GM21447 (cell line): ENCODE measurements around the gene FAHD2B.
"Not testable (repeated sequence)": the region's sequence is repeated elsewhere in the genome, so short reads cannot be mapped to it uniquely, and the experiment has no call there.

ENCODE experiments used
- ATAC-seq: cut with Tn5 transposase; IDR thresholded peaks from one replicate; pipeline ENCODE4 v1.9.1; 2021; ENCODE audit not compliant: unreplicated experiment

Gene FAHD2B

GRCh38 chr2:97068722-97069121 lies 26.0 kb downstream of the FAHD2B start:
- not testable (repeated sequence) for ATAC-seq

DNA sequence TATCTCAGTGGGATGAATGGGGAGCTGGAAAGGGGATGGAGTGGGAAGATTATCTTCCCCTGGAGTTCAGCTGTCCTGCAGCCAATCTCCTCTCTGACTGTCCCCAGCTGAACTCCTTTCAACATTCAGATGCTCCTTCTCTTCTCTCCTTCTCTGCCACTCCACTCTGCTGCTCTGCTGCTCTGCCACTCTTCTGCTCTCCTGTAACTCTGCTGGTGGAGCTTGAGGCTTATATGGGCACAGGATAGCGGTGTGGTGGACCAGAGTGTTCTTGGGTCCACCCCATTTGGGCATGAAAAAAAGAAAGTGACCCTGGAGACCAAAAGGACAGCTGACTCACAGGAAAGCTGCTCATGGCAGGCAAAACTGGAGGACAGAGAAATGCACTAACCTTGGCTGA lies 26.6 kb downstream of the FAHD2B start:
- no peak for ATAC-seq

GRCh38 chr2:97067279-97068004 lies 27.2 kb downstream of the FAHD2B start:
- no peak for ATAC-seq

GRCh38 chr2:97066030-97066429 lies 28.7 kb downstream of the FAHD2B start:
- not testable (repeated sequence) for ATAC-seq

- ATAC-seq = not testable (repeated sequence)
Observed at GRCh38 chr2:97062020-97062419, 32.7 kb downstream of the FAHD2B start.

DNA sequence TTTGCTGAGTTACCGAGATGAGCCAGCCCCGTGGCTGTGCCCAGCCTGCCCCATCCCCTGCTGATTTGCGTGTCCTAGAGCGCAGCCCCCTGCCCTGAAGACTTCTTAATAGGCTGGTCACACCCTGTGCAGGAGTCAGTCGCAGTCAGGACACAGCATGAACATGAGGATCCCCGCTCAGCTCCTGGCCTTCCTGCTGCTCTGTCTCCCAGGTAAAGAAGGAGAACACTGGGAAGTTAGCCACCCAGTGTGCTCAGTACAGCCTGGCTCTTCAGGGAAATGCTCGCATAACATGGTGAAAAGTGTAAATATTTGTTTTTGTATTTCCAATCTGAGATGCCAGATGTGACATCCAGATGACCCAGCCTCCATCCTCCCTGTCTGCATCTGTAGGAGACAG lies 34.9 kb downstream of the FAHD2B start:
- not testable (repeated sequence) for ATAC-seq

DNA sequence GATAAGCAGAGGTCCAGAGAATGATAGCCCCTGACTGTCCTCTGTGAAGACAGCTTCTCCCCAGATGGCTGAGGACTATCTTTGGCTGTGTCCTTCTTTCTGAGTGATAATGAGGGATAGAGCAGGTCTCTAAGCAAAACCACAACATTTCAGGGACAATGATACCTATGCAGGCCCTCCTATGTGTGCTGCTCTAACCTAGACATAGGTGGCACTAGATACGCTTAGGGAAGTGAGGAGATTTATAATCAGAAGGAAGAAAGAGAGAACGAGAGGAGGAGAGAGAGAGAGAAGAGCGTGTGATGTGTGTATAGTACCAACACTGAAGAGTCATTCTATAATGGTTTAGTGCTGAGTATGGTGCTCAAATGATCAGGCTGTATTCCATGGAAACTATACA lies 38.5 kb downstream of the FAHD2B start:
- ATAC-seq = not testable (repeated sequence)

GRCh38 chr2:97050032-97050431 lies 44.6 kb downstream of the FAHD2B start:
- ATAC-seq = not testable (repeated sequence)

DNA sequence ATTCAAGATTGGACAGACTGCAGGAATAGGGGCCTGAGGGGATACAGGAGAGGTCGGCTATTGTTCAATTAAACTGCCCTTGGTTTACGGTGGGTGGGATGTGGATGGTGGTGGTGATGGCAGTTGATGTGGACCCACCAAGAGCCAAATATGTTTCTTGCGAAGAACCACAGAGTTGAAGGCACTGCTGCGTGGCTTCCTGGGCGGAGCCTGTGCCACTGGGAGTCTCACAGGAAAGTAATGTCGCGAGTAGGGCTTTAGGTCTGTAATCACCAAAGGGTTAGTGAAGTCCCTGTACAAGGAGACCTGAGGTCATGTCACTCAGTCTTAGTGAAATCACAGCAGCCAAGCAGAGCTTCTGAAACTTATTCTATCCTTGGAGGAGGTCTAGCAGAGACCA lies 46.2 kb downstream of the FAHD2B start:
- not testable (repeated sequence) for ATAC-seq

DNA sequence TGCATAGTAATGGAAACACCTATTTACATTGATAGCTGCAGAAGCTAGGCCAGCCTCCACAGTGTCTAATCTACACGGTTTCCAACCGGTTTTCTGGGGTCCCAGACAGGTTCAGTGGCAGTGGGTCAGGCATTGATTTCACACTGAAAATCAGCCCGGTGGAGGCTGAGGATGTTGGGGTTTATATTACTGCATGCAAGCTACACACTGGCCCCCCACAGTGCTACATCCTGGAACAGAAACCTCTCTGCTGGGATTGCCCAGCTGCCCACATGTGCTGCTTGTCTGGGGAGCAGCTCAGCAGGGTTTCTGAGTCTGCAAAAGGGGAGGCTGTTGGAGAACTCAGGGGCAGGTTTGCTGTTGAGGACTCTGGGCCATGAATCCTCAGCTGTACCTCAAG lies 48.0 kb downstream of the FAHD2B start:
- ATAC-seq = not testable (repeated sequence)

DNA sequence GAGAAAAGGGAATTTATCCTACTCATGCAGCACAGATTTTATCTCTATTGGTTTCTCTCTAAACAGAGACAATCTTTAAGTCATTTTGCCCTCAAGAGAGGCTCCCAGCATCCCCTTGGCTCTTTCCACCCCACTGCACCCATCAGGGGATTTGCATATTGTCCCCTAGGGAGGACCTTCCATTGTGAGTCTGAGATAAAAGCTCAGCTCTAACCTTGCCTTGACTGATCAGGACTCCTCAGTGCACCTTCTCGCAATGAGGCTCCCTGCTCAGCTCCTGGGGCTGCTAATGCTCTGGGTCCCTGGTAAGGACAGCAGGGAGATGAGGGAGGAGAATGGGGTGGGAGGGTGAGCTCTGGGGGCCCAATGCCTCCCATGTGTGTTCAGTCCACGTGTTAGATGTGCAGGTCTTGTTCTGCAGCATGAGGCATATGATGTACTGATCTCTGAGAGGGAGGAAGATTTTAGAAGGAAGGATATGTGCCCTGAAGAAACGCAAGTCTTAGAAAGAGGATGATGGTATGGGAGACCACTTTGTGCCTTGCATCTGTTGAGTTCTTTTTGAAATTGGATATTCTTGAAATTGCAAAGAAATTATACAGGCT lies 48.7 kb downstream of the FAHD2B start:
- ATAC-seq = not testable (repeated sequence)
